Embryonic facial prominence (tissue), 1 donor: Measurements from ENCODE around the gene PAPPA.

Experiments
- DNase-seq: peaks from one replicate; pipeline ENCODE4 v3.0.0-alpha.2; 2016; ENCODE audit errors: extremely low spot score

PAPPA gene

GRCh38 chr9:116417464-116417863 is 263.9 kb downstream of the PAPPA start:
- DNase-seq, result no peak

DNA sequence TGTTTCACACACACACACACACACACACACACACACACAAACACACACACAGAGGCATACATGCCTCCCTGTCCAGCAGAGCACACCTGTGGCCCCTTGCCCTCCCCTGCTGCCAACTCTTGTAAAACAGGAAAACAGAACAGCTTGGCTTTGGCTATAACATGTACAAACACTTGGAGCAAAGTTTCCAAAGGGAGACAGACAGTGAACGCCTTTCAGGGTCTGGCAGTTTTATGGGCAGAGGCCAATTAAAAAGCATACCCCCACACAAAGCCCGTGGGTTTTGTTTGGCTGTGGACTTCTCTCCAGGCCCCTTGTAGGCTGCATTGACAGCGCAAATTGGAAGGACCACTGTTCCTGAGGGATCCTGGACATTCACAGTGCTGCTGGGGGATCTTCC is 265.6 kb downstream of the PAPPA start:
- no peak for DNase-seq

GRCh38 chr9:116420993-116421538 is 267.5 kb downstream of the PAPPA start:
- DNase-seq, result no peak

DNA sequence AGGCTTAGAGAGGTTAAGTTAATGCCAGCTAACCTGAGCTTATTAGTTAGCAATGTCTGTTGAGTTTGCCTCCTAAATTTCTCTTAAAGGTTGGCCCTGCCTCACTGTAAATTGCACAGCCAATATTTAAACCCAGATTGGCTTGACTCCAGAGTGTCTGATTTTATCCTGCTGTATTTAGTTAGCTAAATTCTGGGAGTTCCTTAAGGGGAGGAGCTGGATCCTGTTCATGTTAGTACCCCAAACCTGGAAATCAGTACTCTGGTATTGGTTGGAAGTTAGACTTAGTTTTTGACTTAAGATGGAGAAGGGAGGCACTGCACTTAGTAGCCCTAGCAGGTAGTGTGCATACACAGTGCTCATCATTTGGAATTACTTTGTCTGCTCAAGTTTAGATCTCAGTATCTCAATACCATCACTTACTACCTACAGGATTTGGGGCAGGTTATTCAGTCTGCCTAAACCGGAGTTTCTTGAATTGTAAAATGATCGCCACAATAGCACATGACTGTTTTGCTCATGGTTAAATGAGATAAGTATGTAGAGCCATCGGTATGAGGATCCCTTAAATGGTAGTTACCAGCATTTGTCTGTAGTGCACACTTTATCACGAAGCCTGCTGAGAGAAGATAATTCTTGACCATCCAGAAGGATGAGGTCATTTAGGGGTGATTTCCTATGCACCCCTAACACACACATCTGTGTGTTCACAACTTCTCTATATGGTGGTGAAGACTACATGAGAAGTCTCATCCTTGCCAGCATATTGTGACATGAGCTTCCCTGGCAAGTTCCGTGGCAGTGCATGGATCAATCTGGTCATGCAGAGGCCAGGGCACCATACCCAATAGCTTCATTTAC is 268.8 kb downstream of the PAPPA start:
- DNase-seq, result no peak

- no peak for DNase-seq
Measured at GRCh38 chr9:116423149-116423548, 269.6 kb downstream of the PAPPA start.

DNA sequence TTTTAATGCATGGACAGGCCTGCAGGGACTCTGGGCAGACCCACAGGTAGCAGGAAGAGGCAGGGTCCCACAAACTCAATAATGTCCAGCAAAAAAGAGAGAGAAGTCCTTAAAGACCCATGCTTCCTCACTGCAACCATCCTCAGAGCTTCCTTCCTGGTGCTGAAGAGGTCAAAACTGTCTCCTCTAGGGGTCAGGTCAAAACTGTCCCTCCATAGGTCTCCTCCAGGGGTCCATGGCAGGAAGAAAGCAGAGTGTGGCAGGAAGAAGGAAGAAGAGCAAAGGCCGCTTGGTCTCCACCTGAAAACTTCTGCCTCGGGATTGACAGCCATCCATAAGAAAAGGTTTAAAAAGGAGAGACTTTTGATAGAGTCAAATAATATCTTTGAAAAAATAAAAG is 271.7 kb downstream of the PAPPA start:
- DNase-seq, result no peak

- DNase-seq, result no peak
Measured at GRCh38 chr9:116430849-116431248, 277.3 kb downstream of the PAPPA start.

- no peak for DNase-seq
Measured at GRCh38 chr9:116432051-116432450, 278.5 kb downstream of the PAPPA start.

- DNase-seq, result no peak
Measured at GRCh38 chr9:116434314-116434713, 280.7 kb downstream of the PAPPA start.

DNA sequence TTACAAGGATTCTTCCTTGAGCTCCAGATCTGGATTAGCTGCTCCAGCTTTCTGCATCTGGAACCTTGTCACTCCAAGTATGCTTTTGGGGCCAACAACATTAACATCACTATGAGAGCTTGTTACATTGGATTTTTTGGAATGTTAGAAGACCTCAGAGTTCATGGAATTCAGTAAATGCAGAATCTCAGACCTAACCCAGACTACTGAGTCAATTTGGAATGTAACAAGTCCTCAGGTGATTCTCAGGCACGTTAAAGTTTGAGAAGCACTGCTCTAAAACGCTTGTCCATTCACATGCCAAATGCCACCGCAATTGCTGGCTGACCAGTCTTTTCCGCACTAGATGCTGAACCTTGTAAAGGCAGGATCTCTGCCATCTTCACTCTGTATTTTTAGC is 282.1 kb downstream of the PAPPA start:
- DNase-seq, result no peak

DNA sequence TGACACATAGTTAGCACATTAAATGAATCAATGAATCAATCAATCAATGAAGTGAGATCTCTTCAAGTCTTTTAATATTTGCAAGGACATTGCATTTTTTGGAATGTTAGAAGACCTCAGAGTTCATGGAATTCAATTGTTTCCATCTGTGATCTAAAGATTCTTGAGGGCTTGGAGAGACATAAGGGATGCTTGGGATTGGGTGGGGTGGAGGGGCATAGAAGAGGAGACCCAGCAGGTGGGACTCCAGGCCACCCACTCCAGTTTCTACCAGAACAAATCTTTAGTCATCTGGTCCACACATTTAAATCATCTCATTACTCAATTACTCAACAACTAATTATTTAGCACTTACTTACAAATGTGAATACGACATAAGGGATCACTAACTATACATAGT is 282.5 kb downstream of the PAPPA start:
- DNase-seq, result no peak

DNA sequence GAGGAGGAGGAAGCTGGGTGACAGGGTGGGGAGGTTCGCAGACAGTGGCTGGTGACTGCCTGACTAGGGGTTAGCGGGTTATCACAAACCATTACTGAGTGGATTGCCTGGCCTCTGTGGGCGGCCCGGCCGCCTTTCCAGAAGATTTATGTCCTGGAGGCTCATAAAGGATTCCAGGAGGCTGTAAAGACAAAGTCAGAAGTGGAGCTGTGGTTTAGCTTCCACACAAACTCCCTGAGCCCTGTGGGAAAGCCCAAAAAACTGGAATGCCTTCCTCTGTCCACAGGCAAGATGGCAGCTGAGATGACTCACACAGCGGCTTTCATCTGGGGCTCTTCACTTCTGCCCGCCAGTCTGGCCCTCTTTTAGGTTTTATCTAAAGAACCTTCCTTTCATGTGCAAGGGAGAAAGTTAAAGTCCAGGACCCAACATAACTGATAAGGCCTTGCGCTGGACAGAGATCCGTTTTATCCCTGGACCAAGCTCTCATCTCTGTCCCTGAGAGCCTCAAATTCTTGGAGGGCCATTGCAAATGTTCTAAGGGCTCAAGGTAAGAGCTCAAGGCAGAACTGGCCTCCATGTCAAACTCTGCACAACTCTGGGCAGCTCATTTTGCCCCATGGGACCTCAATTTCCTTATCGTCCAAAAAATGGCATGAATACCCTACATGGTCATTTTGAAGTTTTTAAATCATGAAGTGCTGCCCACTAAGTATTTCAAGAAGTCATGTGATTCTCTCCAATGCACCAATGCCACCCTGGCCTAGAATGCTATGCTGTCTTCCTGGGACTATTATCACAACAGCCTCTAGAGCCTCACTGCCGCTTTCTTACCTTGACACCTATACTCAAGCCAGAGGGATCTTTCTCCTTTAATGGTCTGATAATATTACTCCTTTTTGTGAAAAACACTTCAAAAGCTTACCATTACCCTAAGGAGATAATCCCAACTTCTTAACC is 284.1 kb downstream of the PAPPA start:
- no peak for DNase-seq

- DNase-seq, result no peak
Measured at GRCh38 chr9:116442528-116442927, 288.9 kb downstream of the PAPPA start.

GRCh38 chr9:116447934-116448333 is 294.3 kb downstream of the PAPPA start:
- peak; percentile 38 for DNase-seq

DNA sequence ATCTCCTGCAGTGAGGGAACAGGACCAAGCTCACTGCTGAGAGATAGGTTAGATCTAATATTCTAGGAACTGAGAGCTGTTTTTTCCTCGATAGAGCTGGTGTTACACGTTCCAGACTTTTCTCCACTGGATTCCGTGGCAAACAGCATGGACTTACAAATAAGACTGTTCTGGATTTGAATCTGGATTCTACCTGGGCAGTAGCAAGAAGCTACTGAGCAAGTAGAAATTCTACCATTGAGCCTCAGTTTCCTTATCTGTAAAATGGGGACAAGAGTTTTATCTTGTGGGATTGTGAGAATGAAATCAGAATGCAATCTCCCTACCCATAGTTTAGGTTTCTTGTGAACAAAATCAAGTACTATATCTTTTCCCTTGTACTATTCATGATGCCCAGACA is 294.8 kb downstream of the PAPPA start:
- DNase-seq, result no peak

GRCh38 chr9:116449949-116450348 is 296.4 kb downstream of the PAPPA start:
- no peak for DNase-seq

DNA sequence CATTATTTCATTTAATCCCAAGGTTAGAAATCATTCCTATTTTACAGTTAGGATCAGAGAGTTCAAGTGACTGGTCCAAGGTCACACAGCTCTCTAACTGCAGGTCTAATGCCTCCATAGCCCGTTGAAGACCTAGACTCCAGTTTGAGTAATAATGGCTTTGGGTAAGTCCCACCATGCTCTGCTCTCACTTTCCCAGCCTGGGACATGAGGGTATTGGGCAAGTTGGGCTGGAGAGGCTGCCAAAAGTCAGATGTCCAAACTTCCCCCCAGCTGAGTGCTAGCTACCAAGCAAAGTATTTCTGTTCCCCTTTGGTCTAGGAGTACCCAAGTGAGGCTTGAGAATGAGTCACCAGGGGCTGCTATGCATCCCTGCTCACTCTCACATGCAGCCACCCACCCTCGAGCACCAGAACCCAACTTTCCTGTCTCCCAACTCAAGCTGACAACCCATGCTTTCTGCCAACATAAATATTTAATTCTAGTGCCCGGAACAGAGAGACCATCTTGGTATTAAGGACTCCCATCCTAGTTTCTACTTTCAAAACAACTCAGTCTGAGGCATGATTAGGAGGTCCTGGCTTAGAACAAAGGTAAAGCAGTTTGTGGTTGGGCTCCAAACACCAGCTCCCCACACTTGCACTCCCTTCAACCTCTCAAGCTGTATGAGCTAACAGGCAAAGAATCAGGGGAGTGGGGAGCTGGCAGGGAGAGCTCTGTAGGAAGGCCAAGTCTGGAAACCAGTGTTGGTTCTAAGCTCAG is 297.0 kb downstream of the PAPPA start:
- DNase-seq, result peak; percentile 64

- DNase-seq, result no peak
Measured at GRCh38 chr9:116451500-116452115, 298.0 kb downstream of the PAPPA start.
